HG03196 (cell line): Measurements from ENCODE around the gene PERCC1.
"Not testable (repeated sequence)": the region's sequence is repeated elsewhere in the genome, so short reads cannot be mapped to it uniquely, and the experiment has no call there.

Experiments
- ATAC-seq: cut with Tn5 transposase; IDR thresholded peaks from one replicate; pipeline ENCODE4 v1.9.1; 2021; ENCODE audit not compliant: unreplicated experiment

Gene PERCC1

DNA sequence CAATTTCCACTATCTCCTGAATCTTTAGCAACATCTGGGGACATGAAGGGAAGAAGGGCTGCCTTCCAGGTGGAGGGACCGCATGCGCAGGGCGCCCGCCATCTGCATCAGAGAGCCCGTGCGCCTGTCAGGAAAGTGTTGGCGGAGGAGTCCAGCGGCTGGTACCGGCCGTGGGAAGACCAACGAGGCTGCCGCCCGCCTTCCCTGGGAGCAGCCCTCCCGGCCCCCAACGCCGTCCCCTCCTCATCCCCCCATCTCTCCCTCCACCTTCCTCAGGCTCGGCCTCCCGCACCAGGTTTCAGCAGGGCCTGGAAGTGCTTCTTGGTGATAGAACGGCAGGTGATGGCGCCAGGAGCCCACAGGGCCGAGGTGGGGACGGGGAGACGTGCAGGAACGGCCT lies 35.2 kb downstream of the PERCC1 start:
- no peak for ATAC-seq

DNA sequence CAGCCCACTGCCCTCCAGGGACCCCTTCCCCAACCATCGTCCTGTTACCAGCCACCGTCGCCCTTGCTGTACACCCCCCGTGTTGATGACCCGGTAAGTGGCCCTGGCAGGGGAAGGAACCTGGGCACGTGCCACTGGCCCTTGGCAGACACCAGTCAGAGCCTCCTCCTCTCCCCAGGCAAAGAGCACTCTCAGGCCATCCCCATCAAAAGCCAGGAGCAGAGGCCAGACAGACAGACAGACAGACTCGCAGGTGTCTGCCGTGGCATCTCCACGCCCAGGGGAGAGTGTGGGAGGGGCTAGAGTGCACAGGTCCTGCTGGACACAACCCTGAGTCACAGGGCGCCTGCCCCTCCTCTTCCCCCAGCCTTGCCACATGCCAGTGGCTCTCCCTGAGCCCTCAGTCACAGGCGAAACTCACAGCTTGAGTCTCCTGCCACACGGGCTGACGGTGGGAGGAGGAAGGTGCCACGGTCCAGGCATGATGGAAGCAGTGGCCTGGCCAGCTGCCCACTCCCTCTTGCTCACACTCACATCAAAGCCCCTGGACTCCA lies 36.2 kb downstream of the PERCC1 start:
- no peak for ATAC-seq

DNA sequence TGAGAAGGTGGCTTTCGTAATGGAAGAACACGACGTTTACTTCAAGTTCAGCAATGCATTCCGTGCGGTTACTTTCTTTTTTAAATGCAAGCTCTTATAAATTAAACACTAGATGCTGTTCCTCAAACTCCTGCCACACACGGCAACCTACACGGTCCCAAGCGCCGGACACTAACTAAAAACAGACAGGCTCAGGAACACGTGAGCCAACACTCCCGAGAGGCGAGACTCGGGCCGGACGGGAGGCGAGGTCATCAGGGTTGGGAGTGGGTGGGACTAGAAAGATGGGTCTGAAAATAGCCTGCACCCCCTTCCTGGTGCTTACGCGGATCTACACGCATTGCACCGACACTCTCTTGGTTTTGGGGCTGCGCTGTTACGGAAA lies 37.5 kb downstream of the PERCC1 start:
- ATAC-seq = no peak

DNA sequence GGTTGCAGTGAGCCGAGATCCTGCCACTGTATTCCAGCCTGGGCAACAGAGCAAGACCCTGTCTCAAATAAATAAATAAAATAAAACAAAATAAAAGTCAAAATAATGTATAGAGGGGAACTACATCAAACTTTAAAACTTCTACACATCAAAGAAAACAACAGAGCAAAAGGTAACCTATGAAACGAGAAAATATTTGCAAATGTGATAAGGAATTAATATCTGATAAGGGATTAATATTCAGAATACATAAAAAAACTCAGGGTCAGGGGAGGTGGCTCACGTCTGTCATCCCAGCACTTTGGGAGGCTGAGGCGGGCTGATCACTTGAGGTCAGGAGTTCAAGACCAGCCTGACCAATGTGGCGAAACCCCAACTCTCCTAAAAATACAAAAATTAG lies 38.3 kb downstream of the PERCC1 start:
- ATAC-seq = not testable (repeated sequence)

DNA sequence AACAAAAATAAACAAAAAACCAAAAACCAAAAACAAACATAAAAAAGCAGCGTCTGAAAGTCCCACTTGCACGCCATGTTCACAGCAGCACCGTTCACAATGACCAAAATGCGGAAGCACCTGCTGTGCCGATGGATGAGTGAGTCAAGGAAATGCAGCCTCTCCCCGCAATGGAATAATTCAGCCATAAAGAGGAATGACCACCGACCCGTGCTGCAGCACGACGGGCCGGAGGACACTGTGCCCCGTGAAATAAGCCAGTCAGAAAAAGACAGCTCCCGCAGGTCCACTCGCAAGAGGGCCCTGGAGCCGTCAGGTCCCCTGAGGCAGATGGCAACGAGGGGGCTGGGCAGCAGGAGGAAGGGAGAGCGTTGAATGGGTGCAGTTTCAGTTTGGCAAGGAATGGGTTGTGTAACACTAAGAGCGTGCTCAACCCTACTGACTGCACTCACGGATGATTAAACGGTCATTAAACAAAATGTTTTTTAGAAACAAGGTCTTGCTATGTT lies 38.9 kb downstream of the PERCC1 start:
- ATAC-seq = no peak

DNA sequence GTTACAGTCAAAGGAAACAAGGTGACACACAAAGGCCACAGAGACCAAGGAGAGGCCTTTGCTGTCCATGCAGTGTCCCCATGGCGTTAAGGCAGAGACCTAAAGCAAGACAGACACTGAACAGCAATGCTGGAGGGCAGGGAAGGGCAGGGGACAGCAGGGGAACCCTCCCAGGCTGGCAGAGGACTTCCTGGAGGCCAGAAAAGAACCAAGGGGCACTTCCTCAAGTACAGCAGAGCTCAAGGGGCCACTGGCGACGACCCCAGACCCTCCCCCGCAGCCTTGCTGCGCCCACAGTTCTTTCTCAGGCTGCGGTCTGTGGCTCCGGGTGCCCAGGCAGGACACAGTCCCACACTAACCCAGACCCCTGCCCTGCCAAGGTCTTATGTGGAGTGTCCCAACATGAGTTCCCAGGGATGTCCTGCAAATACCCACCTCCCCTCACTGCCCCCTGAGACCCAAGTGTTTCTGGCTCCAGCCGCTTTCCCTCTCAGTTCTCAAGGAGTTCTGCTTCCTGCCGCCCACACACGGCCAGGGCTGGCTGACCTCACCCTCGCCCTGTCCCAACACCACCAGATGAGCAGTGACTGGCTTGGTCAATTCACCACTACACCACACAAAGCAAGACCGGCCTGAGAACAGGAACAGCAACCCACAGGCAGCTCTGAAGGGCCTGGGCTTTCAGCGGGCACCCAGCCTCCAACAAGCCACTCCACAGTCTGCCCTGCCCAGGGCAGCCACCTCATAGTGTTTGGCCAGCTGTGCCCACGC lies 39.8 kb downstream of the PERCC1 start:
- no peak for ATAC-seq

DNA sequence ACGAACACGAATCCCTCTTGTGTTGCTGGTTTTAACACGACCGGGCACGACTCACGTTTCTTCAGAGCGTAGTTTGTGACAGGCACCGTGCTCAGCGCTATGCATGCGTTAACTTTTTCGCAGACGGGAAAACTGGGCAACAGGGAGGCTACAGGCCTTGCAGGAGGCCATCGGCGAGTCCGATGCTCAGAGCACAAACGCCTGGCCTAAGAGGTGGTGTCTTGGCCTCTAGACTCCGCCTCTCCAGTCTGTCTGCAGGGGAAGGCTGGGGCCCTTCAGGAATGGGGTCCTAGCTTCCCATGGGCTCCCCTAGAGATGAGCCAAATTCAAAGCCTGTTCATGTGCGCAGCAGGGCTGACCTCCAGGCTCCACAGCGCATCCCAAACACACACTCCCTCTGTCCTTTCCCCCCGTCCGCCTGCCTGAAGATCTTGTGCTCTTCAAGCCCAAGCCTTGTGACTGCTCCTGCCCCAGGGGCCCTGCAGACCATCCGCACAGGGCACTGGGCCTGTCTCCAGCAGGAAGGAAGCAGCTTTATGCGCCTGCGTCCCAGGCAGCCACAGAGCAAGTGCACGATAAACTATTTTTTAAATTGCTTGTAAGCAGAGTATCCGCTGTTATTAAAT lies 40.8 kb downstream of the PERCC1 start:
- ATAC-seq = no peak

DNA sequence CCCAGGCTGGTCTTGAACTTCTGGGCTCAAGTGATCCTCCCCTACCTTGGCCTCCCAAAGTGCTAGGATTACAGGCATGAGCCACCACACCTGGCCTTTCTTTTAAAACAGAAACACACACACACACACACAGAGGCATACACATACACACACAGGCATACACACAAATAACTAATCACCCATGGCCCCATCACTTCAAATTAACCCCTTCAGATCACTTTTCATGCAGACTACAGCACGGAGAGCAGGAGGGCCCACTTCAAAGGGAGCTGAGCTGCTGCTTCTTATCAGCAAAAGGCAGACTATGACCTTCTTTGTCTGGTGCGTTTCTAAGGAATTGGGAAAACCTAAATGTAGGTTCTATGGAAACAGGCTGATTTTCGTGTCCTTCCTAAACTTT lies 42.1 kb downstream of the PERCC1 start:
- no peak for ATAC-seq

DNA sequence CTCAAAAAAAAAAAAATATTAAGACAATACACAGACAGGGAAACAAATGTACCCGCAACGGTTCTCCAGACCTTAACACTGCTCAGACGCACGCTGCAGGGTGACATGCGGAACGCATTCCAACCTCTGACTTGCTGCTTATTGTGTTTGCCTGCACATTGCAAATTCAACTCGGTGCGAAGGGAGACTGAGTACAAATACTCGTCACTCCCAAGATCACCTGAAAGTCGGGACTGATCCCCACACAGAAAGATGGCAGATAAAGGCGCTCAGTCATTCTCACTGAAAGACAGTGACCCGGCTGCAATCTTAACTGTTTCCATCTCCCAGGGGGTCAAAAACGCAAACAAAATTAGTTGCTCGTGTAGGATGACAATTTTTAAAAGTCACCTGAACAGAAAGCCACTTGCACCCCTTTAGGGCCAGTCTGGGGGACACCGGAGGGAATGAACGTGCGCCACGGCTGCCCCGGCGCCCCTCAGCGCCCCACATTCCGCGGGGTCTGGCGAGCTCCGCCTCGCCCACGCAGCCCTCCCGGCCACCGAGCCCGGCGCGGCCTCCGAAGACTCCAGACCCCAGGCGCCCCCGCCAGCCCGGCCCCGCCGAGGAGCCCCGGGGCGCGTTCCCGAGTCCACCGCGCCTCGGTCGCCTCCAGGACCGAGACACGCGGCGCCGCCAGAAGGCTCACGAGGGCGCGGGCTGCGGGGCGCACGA lies 43.4 kb downstream of the PERCC1 start:
- ATAC-seq = peak; percentile 22

DNA sequence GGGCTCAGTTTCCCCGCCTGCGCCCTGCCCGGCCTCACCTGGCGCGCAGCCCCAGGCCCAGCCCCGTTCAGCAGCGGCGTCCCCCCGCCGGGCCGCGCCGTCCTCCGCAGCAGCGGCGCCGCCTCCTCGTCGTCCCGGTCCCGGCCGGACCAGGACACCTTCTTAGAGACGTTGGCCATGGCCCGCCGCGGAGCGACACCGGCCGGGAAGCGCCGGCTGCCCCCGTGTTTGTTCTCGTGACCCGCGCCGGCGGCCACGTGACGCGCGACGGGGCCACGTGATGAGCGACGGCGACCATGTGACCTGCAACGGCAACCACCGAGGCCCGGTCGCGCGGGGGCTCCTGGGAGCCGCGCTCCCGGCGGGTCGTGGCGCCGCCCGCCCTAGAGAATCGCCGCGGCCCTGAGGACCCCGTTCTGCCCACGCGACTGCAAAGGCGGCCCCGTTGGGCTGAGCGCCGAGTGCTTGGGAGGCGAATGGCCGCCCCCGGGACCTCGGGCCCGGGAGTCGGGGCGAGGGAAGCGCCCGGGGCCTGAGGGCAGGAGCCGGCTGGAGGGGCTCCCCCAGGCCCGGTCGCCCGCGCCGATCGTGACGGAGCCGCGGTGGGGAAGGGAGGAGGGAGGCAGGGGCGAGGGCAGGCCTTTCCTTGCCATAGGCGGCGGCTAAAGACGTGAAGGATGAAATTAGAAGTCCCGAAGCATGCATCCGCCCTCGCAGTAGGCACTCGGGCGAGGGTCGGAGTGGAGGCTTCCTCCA lies 44.1 kb downstream of the PERCC1 start, which contains the start of gene CLCN7:
CLCN7 (minus strand) TSS at position 233 of the 756 bp plus-strand sequence; CDS start at position 179, 54 bp downstream.
- ATAC-seq = peak; percentile 72

DNA sequence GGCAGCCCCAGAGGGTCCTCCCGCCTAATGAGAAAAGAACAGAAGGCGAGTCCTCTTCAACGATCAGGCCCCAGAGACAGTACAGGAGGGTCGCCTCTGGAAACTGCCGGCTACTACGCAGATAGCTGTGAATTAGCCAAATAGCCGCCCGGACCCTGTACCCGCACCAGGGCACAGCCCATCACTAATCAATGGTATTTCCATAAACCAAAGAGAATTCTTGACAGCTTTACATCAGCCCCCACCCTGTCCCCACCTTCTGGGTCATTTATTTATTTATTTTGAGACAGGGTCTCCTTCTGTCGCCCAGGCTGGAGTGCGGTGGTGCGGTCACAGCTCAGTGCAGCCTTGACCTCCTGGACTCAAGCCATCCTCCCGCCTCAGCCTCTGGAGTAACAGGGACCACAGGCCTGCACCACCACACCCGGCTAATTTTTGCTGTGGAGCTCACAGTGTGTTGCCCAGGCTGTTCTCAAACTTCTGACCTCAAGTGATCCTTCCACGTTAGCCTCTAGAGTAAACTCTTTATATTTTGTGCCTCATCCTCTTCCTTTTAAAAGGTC lies 44.8 kb downstream of the PERCC1 start:
- ATAC-seq = peak; percentile 13

DNA sequence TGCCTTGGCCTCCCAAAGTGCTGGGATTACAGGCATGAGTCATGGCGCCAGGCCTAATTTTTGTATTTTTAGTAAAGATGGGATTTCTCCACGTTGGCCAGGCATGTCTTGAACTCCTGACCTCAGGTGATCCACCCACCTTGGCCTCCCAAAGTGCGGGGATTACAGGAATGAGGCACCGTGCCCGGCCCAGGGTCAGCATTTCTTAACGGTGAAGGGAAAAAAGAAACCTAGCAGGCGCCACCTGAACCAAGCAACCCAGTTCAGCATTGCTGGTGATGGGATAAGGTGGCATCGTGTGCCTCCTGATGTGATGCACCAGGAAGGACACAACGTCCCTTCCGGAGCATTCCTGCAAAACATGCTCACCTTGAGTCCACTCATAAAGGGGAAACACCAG lies 46.2 kb downstream of the PERCC1 start:
- no peak for ATAC-seq

DNA sequence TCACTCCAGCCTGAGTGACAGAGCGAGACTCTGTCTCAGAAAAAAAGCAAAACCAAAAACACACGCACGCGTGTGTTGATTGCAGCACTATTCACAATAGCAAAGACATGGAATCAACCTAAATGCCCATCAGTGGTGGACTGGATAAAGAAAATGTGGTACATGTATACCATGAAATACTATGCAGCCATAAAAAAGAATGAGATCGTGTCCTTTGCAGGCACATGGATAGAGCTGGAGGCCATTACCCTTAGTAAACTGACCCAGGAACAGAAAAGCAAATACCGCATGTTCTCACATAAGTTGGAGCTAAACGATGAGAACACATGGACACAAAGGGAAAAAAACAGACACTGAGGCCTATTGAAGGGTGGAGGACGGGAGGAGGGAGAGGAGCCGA lies 48.1 kb downstream of the PERCC1 start:
- ATAC-seq = not testable (repeated sequence)

DNA sequence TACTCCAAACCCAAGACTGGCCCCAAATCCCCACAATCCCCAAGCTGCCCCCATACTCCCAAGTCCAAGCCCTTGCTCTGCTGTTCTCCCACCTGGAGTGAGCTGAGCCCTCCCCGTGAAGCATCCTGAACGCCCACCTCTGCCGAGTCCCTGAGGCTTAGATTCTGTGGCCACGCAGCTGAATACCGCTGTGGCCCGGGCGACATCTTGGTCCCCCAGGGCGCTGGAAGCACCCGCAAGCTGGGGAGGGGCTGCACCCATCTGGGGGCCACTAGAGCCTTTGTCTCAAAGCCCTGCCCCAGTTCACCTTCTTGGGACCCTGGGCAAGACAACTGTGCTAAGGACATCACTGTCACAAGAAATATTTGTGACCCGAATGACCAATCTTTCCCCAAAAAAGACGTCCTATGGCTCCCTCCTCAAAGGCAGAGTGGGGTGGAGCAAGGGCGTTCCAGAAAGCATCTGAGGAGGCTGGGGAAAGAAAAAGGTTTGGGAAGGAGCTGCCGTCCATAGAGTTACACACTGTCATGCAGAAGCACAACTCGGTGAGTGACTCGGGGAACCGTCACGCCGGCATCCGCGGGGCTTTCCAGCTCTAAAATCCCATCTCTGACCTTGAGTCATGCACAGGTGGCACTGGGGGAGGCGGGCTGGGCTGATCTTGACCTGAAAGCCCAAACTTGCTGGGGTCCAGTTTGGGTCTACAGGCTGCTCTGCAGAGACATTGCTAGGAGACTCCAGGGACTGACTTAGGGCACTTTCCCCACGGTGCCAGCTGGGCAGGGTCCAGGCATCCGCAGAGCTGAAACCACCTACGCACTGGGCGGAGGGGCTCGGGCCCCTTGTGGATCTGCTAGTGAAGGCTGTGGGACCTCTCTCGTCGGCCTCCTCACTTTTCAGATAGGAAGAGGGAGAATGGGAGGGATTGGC lies 51.3 kb downstream of the PERCC1 start:
- ATAC-seq = no peak
